KOPT-K1 (cell line): ENCODE results near the gene ASL.
"Not testable (repeated sequence)": the region's sequence is repeated elsewhere in the genome, so short reads cannot be mapped to it uniquely, and the experiment has no call there.

Experiments
- H3K27ac ChIP-seq: fragments of 200-600 bp; sonication (generic); 2 replicates; pipeline ENCODE4 v1.5.1; 2016; ENCODE audit warnings: antibody characterized with exemption, mild to moderate bottlenecking, low read depth, low read length; ENCODE audit not compliant: poor library complexity, severe bottlenecking
- H3K36me3 ChIP-seq: fragments of 200-600 bp; sonication (generic); 2 replicates; pipeline ENCODE4 v1.5.1; 2017; ENCODE audit warnings: antibody characterized with exemption, mild to moderate bottlenecking, low read length, moderate library complexity; ENCODE audit not compliant: insufficient read depth
- H3K9me3 ChIP-seq: fragments of 200-600 bp; sonication (generic); 2 replicates; pipeline ENCODE4 v1.5.1; 2017; ENCODE audit warnings: antibody characterized with exemption, low read length, mild to moderate bottlenecking; ENCODE audit not compliant: insufficient read depth, poor library complexity, severe bottlenecking

ASL gene

GRCh38 chr7:66125781-66126352 is 50.2 kb downstream of the ASL start:
- H3K27ac ChIP-seq, H3K9me3 ChIP-seq: not testable (repeated sequence)
- peaks cover 40% of the 10 kb centered on the region for H3K36me3 ChIP-seq

GRCh38 chr7:66127172-66127571 is 51.6 kb downstream of the ASL start:
- H3K9me3 ChIP-seq, H3K27ac ChIP-seq: not testable (repeated sequence)
- peaks cover 41% of the 10 kb centered on the region for H3K36me3 ChIP-seq

GRCh38 chr7:66138994-66139752 is 63.6 kb downstream of the ASL start:
- Histone ChIP-seq H3K36me3 (peaks cover 97% of the 10 kb centered on the region), H3K9me3 (no peaks in the 10 kb centered on the region), H3K27ac (no peak overlapping the region)

GRCh38 chr7:66140924-66141323 is 65.3 kb downstream of the ASL start:
- H3K9me3 ChIP-seq, result no peaks in the 10 kb centered on the region
- no peak overlapping the region for H3K27ac ChIP-seq
- H3K36me3 ChIP-seq, result peaks cover 97% of the 10 kb centered on the region

GRCh38 chr7:66142334-66142733 is 66.7 kb downstream of the ASL start:
- Histone ChIP-seq H3K36me3 (peaks cover 99% of the 10 kb centered on the region), H3K9me3 (no peaks in the 10 kb centered on the region), H3K27ac (no peak overlapping the region)

GRCh38 chr7:66142996-66143395 is 67.4 kb downstream of the ASL start:
- H3K27ac ChIP-seq, result no peak overlapping the region
- H3K9me3 ChIP-seq, result no peaks in the 10 kb centered on the region
- peaks cover 99% of the 10 kb centered on the region for H3K36me3 ChIP-seq
